Measurements from ENCODE around the gene B4GALT6. TPM values are rescaled to one million over a fixed set of nuclear protein-coding genes. Genes with fewer than 3 reads are reported as not detected.

B4GALT6 gene
- total and polyA plus RNA-seq, 2 of the 13 experiments (the other 11 are each of a cell fraction or from before 2014, with no cell fraction given) = 1.9 to 3.3 TPM

DNA sequence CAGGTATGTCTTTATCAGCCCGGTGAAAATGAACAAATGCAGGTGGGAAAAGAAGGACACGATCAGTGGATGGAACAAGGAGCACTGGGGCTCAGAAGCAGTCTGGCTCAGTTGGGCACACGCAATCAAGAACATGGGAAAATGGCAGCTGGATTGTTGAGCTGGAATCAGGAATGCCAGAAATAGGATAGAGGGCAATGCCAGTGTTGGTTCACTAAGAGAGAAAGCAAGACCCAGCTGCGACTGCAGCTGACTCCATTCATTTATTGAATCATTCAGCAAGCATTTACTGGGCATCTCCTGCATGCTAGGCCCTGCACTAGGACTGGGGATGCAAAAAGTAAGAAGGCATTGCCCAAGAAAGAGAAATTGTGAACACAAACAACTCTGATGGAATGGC lies 106.3 kb downstream of the B4GALT6 start:
- intact Hi-C loops (cut with micrococcal nuclease; ENCODE audit: unreplicated experiment) = no loop called here
- ATAC-seq (no peak), DNase-seq (ENCODE audit: low spot score) (no peak), FAIRE-seq (no peak)
- in situ Hi-C loops (cut with HindIII; ENCODE audit: extremely low pct_ligation_motif_present, low pct_unique_long_range_greater_than_20kb) = no loop called here
- Histone ChIP-seq H3K27ac (ENCODE audit: extremely low read length, insufficient read depth, low read length) (no peak overlapping the region), H3K9me3 (ENCODE audit: low read length) (no peaks in the 10 kb centered on the region), H3K9ac (ENCODE audit: insufficient read depth, low read depth, low read length) (no peak overlapping the region), H3K4me3 (replicated peaks in 1 of 3; ENCODE audit: insufficient read depth in 1 of 3, low read depth in 2 of 3, low read length in 3 of 3) (no peak overlapping the region), H3K36me3 (replicated peaks in 1 of 2; ENCODE audit: control insufficient read depth in 1 of 2, insufficient read depth in 2 of 2, low read length in 2 of 2) (no peaks in the 10 kb centered on the region), H3K27me3 (ENCODE audit: control insufficient read depth in 1 of 2, insufficient read depth in 2 of 2, low read length in 2 of 2) (no peaks in the 10 kb centered on the region), H4K20me1 (ENCODE audit: insufficient read depth, low read length) (no peaks in the 10 kb centered on the region), H3K4me2 (ENCODE audit: low read depth, low read length) (no peak overlapping the region), H2AFZ (ENCODE audit: low read length) (no peak overlapping the region), H3K79me2 (ENCODE audit: insufficient read depth, low read length) (no peaks in the 10 kb centered on the region), H3K4me1 (ENCODE audit: insufficient read depth, low read length) (peaks cover 70% of the 10 kb centered on the region)
- ChIA-PET POLR2A (interaction anchor here (1.2 kb wide), 1 partner anchor 9 kb away, joined by 3 read pairs; no protein-coding TSS in a partner anchor), CTCF (ENCODE audit: low intra/inter-chr PET ratio, low total read pairs) (no interaction called here)
- WGBS (ENCODE audit: low lambda C conversion rate) = 87% methylated on average over 4 of the region's 4 CpGs
- BruUV-seq (replicated peaks) = no TSS peak
- TF ChIP-seq HNF4A (CRISPR knock-in tag; IDR thresholded peaks at IDR 0.05) (no peak), FIP1L1 (IDR thresholded peaks at IDR 0.05; ENCODE audit: borderline replicate concordance, insufficient read depth, low read depth, low read length) (no peak), ZBTB25 (CRISPR knock-in tag; IDR thresholded peaks at IDR 0.05) (no peak), ATAD3A (CRISPR knock-in tag; IDR thresholded peaks at IDR 0.05) (no peak), RFXANK (CRISPR knock-in tag; IDR thresholded peaks at IDR 0.05) (no peak), FOXP4 (CRISPR knock-in tag; IDR thresholded peaks at IDR 0.05) (no peak), KDM2A (CRISPR knock-in tag; IDR thresholded peaks at IDR 0.05; ENCODE audit: borderline replicate concordance, low read depth) (no peak), MEIS1 (CRISPR knock-in tag; IDR thresholded peaks at IDR 0.05; ENCODE audit: borderline replicate concordance) (no peak), TCF7L2 (IDR thresholded peaks at IDR 0.05; ENCODE audit: low read depth, low read length) (no peak), ZNF335 (CRISPR knock-in tag; IDR thresholded peaks at IDR 0.05) (no peak), HOMEZ (CRISPR knock-in tag; IDR thresholded peaks at IDR 0.05; ENCODE audit: low read depth) (no peak), ARID2 (CRISPR knock-in tag; IDR thresholded peaks at IDR 0.05; ENCODE audit: borderline replicate concordance) (no peak), ZNF589 (CRISPR knock-in tag; conservative IDR thresholded peaks at IDR 0.05) (no peak), ZNF138 (CRISPR knock-in tag; IDR thresholded peaks at IDR 0.05; ENCODE audit: low read depth) (no peak)

Measured in HepG2 (cell line).